ACC112 (cell line): ENCODE results near the gene PISD.

Source experiments
- H2AFZ ChIP-seq: fragments of 200-600 bp; sonication (generic); one replicate; pipeline ENCODE4 v1.6.0; 2017; ENCODE audit warnings: antibody characterized with exemption, low read length; ENCODE audit not compliant: unreplicated experiment
- H3K27ac ChIP-seq: fragments of 200-600 bp; sonication (generic); 2 replicates; pipeline ENCODE4 v1.5.1; 2014; ENCODE audit warnings: low read depth, mild to moderate bottlenecking, antibody characterized with exemption, low read length, moderate library complexity
- H3K27me3 ChIP-seq: fragments of 200-600 bp; sonication (generic); 2 replicates; pipeline ENCODE4 v1.6.1; 2014; ENCODE audit warnings: mild to moderate bottlenecking, antibody characterized with exemption, low read length, moderate library complexity, mixed read lengths; ENCODE audit not compliant: insufficient read depth
- H3K36me3 ChIP-seq: fragments of 200-600 bp; sonication (generic); 2 replicates; pipeline ENCODE4 v1.6.1; 2016; ENCODE audit warnings: mild to moderate bottlenecking, antibody characterized with exemption, low read length, moderate library complexity, mixed read lengths; ENCODE audit not compliant: insufficient read depth
- H3K4me1 ChIP-seq: fragments of 200-600 bp; sonication (generic); one replicate; pipeline ENCODE4 v1.6.1; 2016; ENCODE audit warnings: low read length, mixed read lengths; ENCODE audit not compliant: insufficient read depth, unreplicated experiment, control insufficient read depth
- H3K4me3 ChIP-seq: fragments of 200-600 bp; sonication (generic); 2 replicates; pipeline ENCODE4 v1.5.1; 2014; ENCODE audit warnings: mild to moderate bottlenecking, low read depth, low read length
- H3K79me2 ChIP-seq: fragments of 200-600 bp; sonication (generic); one replicate; pipeline ENCODE4 v1.6.0; 2016; ENCODE audit warnings: low read length; ENCODE audit not compliant: control insufficient read depth, unreplicated experiment, insufficient read depth

PISD gene

DNA sequence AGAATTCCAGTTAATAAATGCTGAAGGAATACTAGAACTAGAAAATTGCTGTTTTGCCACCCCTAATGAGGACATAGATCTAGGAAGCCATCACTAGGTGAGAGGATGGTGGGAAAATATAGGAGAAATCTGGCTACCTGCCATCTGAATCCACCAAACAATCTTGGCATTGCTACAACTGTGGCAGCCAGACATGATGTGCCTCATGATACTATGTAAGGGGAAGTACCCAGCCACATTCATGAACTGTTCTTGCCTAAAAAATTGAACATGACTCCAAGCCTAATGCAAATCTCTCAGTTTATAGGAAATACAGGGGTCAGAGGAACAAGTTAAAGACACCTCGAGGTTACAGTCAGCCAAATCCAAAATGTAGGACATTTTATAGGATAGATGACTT, 92.9 kb downstream of the PISD start:
- H3K4me1 ChIP-seq = peaks cover 4% of the 10 kb centered on the region
- H3K36me3 ChIP-seq = no peaks in the 10 kb centered on the region
- H2AFZ ChIP-seq = no peak overlapping the region
- H3K4me3 ChIP-seq = no peak overlapping the region
- no peak overlapping the region for H3K27ac ChIP-seq
- no peaks in the 10 kb centered on the region for H3K27me3 ChIP-seq
- H3K79me2 ChIP-seq = no peaks in the 10 kb centered on the region
